GM23248 (cell line): ENCODE data around the gene MIA3.
"Not testable (repeated sequence)": the region's sequence is repeated elsewhere in the genome, so short reads cannot be mapped to it uniquely, and the experiment has no call there.

Experiments used
- EZH2 ChIP-seq: fragments of 200-600 bp; sonication (generic); IDR thresholded peaks from 2 replicates; pipeline ENCODE4 v1.6.1; 2018; ENCODE audit warnings: antibody characterized with exemption, mild to moderate bottlenecking; ENCODE audit not compliant: insufficient read depth, poor library complexity, severe bottlenecking
- EZH2phosphoT487 ChIP-seq: fragments of 200-600 bp; sonication (generic); IDR thresholded peaks from 2 replicates; pipeline ENCODE4 v1.6.1; 2018; ENCODE audit warnings: antibody characterized with exemption, moderate library complexity, mild to moderate bottlenecking, low read depth; ENCODE audit not compliant: insufficient read depth

DNA sequence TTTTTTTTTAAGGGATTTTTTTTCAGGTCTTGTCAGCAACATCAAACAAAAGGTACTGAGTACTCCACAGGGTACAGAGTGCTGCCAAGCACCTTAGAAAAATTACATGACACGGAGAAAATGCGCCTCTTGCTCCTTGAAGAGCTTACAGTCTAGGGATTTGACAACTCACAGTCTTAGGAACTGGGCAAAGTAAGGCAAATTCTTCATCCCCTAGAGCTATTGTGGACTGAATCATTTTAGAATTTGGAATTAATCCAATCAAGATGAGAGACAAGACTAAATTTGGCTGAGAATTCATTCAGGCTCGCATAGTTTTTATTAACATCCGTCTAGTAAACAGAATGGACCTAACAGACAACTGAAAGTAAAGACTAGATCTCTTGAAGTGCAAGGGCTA is 50.3 kb downstream of the MIA3 start:
- not testable (repeated sequence) for TF ChIP-seq EZH2, EZH2phosphoT487
